Astrocyte (in vitro differentiated cells and primary cell): ENCODE measurements around the gene CEP162. TPM values are rescaled to one million over a fixed set of nuclear protein-coding genes. Genes with fewer than 3 reads are reported as not detected.

Experiments used
- DNase-seq: peaks from one replicate; pipeline ENCODE4 v3.0.0-alpha.2; 2010; ENCODE audit warnings: low read depth
- FAIRE-seq: peaks from 2 replicates; lab custom pipeline; 2011; peaks lifted over from hg19 to GRCh38; lab: Jason Lieb, UNC
- H2AFZ ChIP-seq: 2 replicates; pipeline ENCODE4 v1.6.0; 2012; ENCODE audit warnings: low read depth, low read length, inconsistent platforms
- H3K27ac ChIP-seq: 2 replicates; pipeline ENCODE4 v1.5.1; 2011; ENCODE audit warnings: low read depth, low read length, inconsistent platforms
- H3K27me3 ChIP-seq: 2 replicates; pipeline ENCODE4 v1.6.0; 2011; ENCODE audit warnings: low read length, inconsistent platforms; ENCODE audit not compliant: insufficient read depth
- H3K36me3 ChIP-seq: 2 replicates; pipeline ENCODE4 v1.5.1; 2011; ENCODE audit warnings: low read length, inconsistent platforms; ENCODE audit not compliant: insufficient read depth
- H3K4me1 ChIP-seq: 2 replicates; pipeline ENCODE4 v1.5.1; 2011; ENCODE audit warnings: low read length, inconsistent platforms; ENCODE audit not compliant: insufficient read depth
- H3K4me2 ChIP-seq: 2 replicates; pipeline ENCODE4 v1.6.0; 2012; ENCODE audit warnings: low read length, inconsistent platforms
- H3K4me3 ChIP-seq: 2 replicates; pipeline ENCODE4 v1.5.1; 2011; ENCODE audit warnings: low read depth, mild to moderate bottlenecking, low read length, inconsistent platforms; ENCODE audit not compliant: insufficient read depth
- H3K79me2 ChIP-seq: 2 replicates; pipeline ENCODE4 v1.6.0; 2012; ENCODE audit warnings: mild to moderate bottlenecking, low read length, inconsistent platforms; ENCODE audit not compliant: insufficient read depth
- H3K9ac ChIP-seq: 2 replicates; pipeline ENCODE4 v1.6.0; 2012; ENCODE audit warnings: mild to moderate bottlenecking, low read length, inconsistent platforms
- H3K9me3 ChIP-seq: 2 replicates; pipeline ENCODE4 v1.5.1; 2012; ENCODE audit warnings: low read depth, mild to moderate bottlenecking, low read length, inconsistent platforms; ENCODE audit not compliant: insufficient read depth
- H4K20me1 ChIP-seq: 2 replicates; pipeline ENCODE4 v1.6.0; 2012; ENCODE audit warnings: low read length, inconsistent platforms; ENCODE audit not compliant: insufficient read depth
- H3K27ac Mint-ChIP-seq: one replicate; pipeline ENCODE4 v1.8.0; 2021; ENCODE audit warnings: mild to moderate bottlenecking, mixed read lengths; ENCODE audit not compliant: unreplicated experiment
- H3K27me3 Mint-ChIP-seq: one replicate; pipeline ENCODE4 v1.8.0; 2021; ENCODE audit warnings: low read depth, mixed read lengths; ENCODE audit not compliant: unreplicated experiment
- H3K36me3 Mint-ChIP-seq: one replicate; pipeline ENCODE4 v1.8.0; 2021; ENCODE audit warnings: low read depth, mixed read lengths; ENCODE audit not compliant: unreplicated experiment
- H3K4me1 Mint-ChIP-seq: one replicate; pipeline ENCODE4 v1.8.0; 2021; ENCODE audit warnings: low read depth, mixed read lengths; ENCODE audit not compliant: unreplicated experiment
- H3K4me3 Mint-ChIP-seq: one replicate; pipeline ENCODE4 v1.8.0; 2021; ENCODE audit warnings: mild to moderate bottlenecking, moderate library complexity, mixed read lengths; ENCODE audit not compliant: unreplicated experiment
- H3K9me3 Mint-ChIP-seq: one replicate; pipeline ENCODE4 v1.8.0; 2021; ENCODE audit warnings: mild to moderate bottlenecking, mixed read lengths; ENCODE audit not compliant: unreplicated experiment
- CTCF ChIP-seq: IDR thresholded peaks from 2 replicates; pipeline ENCODE4 v1.5.1; 2011; ENCODE audit warnings: low read depth, mild to moderate bottlenecking, inconsistent platforms, low read length, moderate library complexity; ENCODE audit not compliant: insufficient read depth
- EZH2 ChIP-seq: IDR thresholded peaks from 2 replicates; pipeline ENCODE4 v1.6.1; 2012; ENCODE audit warnings: mild to moderate bottlenecking, low read length, inconsistent platforms; ENCODE audit not compliant: insufficient read depth
- total RNA-seq: library from RNA; stranded (reverse); gene quantifications from 2 replicates; pipeline ENCODE4 v1.2.1, GENCODE V29; 2021

Gene CEP162
- total RNA-seq, 1 donor from 2014 or later, result 6.9 TPM

GRCh38 chr6:84183430-84183829 lies 44.0 kb downstream of the CEP162 start:
- Histone ChIP-seq H3K4me2 (no peak overlapping the region), H3K27ac (no peak overlapping the region), H3K27me3 (no peaks in the 10 kb centered on the region), H3K36me3 (no peaks in the 10 kb centered on the region), H2AFZ (no peak overlapping the region), H3K9ac (no peak overlapping the region), H3K9me3 (no peaks in the 10 kb centered on the region), H3K4me1 (no peaks in the 10 kb centered on the region), H3K79me2 (no peaks in the 10 kb centered on the region), H3K4me3 (no peak overlapping the region), H4K20me1 (no peaks in the 10 kb centered on the region)
- FAIRE-seq (no peak), DNase-seq (no peak)
- no peaks in the 10 kb centered on the region for H3K36me3 Mint-ChIP-seq
- no peaks in the 10 kb centered on the region for H3K27me3 Mint-ChIP-seq
- H3K4me3 Mint-ChIP-seq, result no peak overlapping the region
- no peak for TF ChIP-seq CTCF
- TF ChIP-seq EZH2, result no peak
- H3K9me3 Mint-ChIP-seq, result peaks cover 2% of the 10 kb centered on the region
- H3K4me1 Mint-ChIP-seq, result no peaks in the 10 kb centered on the region
- H3K27ac Mint-ChIP-seq, result no peak overlapping the region

GRCh38 chr6:84182001-84182400 lies 45.4 kb downstream of the CEP162 start:
- H3K27ac ChIP-seq, result no peak overlapping the region
- no peak for DNase-seq
- H3K27ac Mint-ChIP-seq, result no peak overlapping the region
- H3K4me2 ChIP-seq, result no peak overlapping the region
- H3K36me3 Mint-ChIP-seq, result no peaks in the 10 kb centered on the region
- H3K79me2 ChIP-seq, result no peaks in the 10 kb centered on the region
- no peak overlapping the region for H2AFZ ChIP-seq
- H3K9me3 Mint-ChIP-seq, result peaks cover 2% of the 10 kb centered on the region
- TF ChIP-seq CTCF (no peak), EZH2 (no peak)
- no peaks in the 10 kb centered on the region for H3K36me3 ChIP-seq
- no peaks in the 10 kb centered on the region for H3K27me3 ChIP-seq
- no peak overlapping the region for H3K4me3 Mint-ChIP-seq
- H4K20me1 ChIP-seq, result no peaks in the 10 kb centered on the region
- no peaks in the 10 kb centered on the region for H3K27me3 Mint-ChIP-seq
- H3K4me1 Mint-ChIP-seq, result no peaks in the 10 kb centered on the region
- no peak for FAIRE-seq
- no peak overlapping the region for H3K9ac ChIP-seq
- no peaks in the 10 kb centered on the region for H3K9me3 ChIP-seq
- no peaks in the 10 kb centered on the region for H3K4me1 ChIP-seq
- H3K4me3 ChIP-seq, result no peak overlapping the region

- Mint-ChIP-seq H3K27me3 (no peaks in the 10 kb centered on the region), H3K9me3 (peaks cover 2% of the 10 kb centered on the region), H3K36me3 (no peaks in the 10 kb centered on the region), H3K4me1 (no peaks in the 10 kb centered on the region), H3K4me3 (no peak overlapping the region), H3K27ac (no peak overlapping the region)
- TF ChIP-seq CTCF, result no peak
- no peak for TF ChIP-seq EZH2
- Histone ChIP-seq H3K36me3 (no peaks in the 10 kb centered on the region), H3K9ac (no peak overlapping the region), H4K20me1 (no peaks in the 10 kb centered on the region), H3K4me3 (no peak overlapping the region), H3K27me3 (no peaks in the 10 kb centered on the region), H3K4me1 (no peaks in the 10 kb centered on the region), H3K9me3 (no peaks in the 10 kb centered on the region), H3K79me2 (no peaks in the 10 kb centered on the region), H3K27ac (no peak overlapping the region), H2AFZ (no peak overlapping the region), H3K4me2 (no peak overlapping the region)
- FAIRE-seq (no peak), DNase-seq (no peak)
Observed at GRCh38 chr6:84177241-84177640, 50.2 kb downstream of the CEP162 start.
